ENCODE results near the gene IL22RA2.

Gene IL22RA2

DNA sequence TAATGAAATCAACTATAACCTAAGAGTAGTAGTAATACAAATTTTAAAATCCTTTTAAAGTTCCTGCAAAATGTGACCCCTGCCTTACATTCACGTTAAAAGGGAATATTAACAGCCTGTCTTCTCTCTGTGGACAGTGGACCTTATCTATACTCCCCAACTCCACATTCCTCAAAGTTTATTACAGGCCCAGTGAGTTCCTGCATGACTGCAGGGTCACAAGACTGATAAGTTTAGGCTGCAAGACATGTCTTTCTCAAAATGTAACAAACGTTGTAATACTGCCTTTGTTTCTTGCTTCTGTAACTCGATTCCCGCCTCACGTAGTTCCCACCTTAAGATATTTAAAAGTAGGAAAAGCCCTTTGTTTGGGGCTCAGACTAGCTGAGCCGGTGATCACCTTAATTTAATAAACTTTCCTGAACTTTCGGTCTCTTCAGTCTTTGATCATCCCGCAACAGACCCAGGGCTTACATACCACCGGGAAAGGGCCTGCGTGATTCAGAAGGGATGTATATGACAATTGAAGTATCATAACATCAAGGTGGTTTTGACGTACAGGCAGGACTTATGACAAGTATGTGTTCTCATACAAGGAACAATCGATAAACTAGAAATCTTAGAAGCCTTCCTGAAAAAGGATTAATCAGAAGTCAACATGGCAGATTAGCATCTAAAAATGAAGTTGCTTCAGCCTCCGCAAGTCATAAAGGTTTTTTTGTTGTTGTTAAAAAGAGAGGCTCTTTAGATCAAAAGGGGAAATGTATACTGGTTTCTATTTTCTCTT, 3.0 kb downstream of the IL22RA2 start:
- ChIA-PET CTCF (interaction anchor here (0.7 kb wide), 1 partner anchor 9 kb away, joined by 3 read pairs; no protein-coding TSS in a partner anchor), POLR2A (no interaction called here)
- no peaks in the 10 kb centered on the region for H3K9me3 ChIP-seq (ENCODE audit: control insufficient read depth, insufficient read depth, low read depth, low read length)
- no peak overlapping the region for H3K4me3 ChIP-seq (ENCODE audit: low read depth, low read length)
- no peak overlapping the region for H3K27ac ChIP-seq (ENCODE audit: extremely low read depth, low read depth, low read length)
- no peak for TF ChIP-seq ZNF24 (tag by site-specific recombination; IDR thresholded peaks at IDR 0.05)
- no peaks in the 10 kb centered on the region for H3K36me3 ChIP-seq (ENCODE audit: control insufficient read depth in 2 of 2, insufficient read depth in 1 of 2, low read length in 2 of 2)
- H3K4me1 ChIP-seq (ENCODE audit: control insufficient read depth, insufficient read depth, low read length) = no peaks in the 10 kb centered on the region

DNA sequence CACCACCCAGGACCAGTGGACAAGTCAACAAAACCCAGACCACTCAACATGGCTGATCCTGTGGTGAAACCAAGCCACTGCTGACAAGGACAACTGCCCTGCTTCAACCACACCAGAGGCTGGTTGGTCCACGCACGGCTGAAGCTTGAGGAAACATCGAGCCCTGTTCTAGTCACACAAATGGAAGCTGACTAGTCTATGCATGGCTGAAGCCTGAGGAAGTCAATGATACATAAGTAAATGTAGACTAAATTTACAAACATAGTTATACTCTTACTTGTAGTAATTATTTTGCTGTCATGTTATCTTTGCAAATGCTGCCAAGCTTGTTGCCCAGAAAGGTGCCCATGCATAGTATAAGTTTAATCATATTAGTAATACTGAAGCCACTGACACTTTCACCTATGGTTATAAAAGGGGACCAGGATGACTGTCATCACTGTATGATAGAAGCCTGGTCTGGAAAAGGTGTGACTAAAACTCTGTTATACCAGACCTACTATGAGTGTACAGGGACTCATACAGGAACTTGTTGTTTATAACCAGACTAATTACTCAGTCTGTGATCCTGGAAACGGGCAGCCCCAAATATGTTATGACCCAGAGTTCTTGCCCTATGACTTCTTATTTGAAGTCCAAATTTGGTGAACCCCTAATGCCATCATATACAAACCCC, 5.6 kb downstream of the IL22RA2 start:
- Histone ChIP-seq H3K9me3 (ENCODE audit: control insufficient read depth, insufficient read depth, low read depth, low read length) (no peaks in the 10 kb centered on the region), H3K4me3 (ENCODE audit: low read depth, low read length) (no peak overlapping the region), H3K36me3 (ENCODE audit: control insufficient read depth in 2 of 2, insufficient read depth in 1 of 2, low read length in 2 of 2) (no peaks in the 10 kb centered on the region), H3K27ac (ENCODE audit: extremely low read depth, low read depth, low read length) (no peak overlapping the region), H3K4me1 (ENCODE audit: control insufficient read depth, insufficient read depth, low read length) (no peaks in the 10 kb centered on the region)
- TF ChIP-seq, protein P1, sequence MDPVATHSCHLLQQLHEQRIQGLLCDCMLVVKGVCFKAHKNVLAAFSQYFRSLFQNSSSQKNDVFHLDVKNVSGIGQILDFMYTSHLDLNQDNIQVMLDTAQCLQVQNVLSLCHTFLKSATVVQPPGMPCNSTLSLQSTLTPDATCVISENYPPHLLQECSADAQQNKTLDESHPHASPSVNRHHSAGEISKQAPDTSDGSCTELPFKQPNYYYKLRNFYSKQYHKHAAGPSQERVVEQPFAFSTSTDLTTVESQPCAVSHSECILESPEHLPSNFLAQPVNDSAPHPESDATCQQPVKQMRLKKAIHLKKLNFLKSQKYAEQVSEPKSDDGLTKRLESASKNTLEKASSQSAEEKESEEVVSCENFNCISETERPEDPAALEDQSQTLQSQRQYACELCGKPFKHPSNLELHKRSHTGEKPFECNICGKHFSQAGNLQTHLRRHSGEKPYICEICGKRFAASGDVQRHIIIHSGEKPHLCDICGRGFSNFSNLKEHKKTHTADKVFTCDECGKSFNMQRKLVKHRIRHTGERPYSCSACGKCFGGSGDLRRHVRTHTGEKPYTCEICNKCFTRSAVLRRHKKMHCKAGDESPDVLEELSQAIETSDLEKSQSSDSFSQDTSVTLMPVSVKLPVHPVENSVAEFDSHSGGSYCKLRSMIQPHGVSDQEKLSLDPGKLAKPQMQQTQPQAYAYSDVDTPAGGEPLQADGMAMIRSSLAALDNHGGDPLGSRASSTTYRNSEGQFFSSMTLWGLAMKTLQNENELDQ (tag by site-specific recombination; IDR thresholded peaks at IDR 0.05; ENCODE audit: low read depth) = no peak
- TF ChIP-seq YY1 (tag by site-specific recombination; IDR thresholded peaks at IDR 0.05) (no peak), ZIC2 (tag by site-specific recombination; IDR thresholded peaks at IDR 0.05) (no peak), ZNF701 (tag by site-specific recombination; IDR thresholded peaks at IDR 0.05) (no peak), ZBTB21 (tag by site-specific recombination; IDR thresholded peaks at IDR 0.05) (no peak), SP2 (tag by site-specific recombination; IDR thresholded peaks at IDR 0.05) (no peak), ZNF843 (tag by site-specific recombination; IDR thresholded peaks at IDR 0.05) (no peak), ZNF37A (tag by site-specific recombination; IDR thresholded peaks at IDR 0.05) (no peak), ZNF837 (tag by site-specific recombination; IDR thresholded peaks at IDR 0.05) (no peak), ZNF2 (tag by site-specific recombination; IDR thresholded peaks at IDR 0.05) (no peak), ZNF157 (tag by site-specific recombination; IDR thresholded peaks at IDR 0.05) (no peak), ZNF561 (tag by site-specific recombination; IDR thresholded peaks at IDR 0.05; ENCODE audit: borderline replicate concordance) (no peak), ZNF48 (tag by site-specific recombination; IDR thresholded peaks at IDR 0.05) (no peak), ZNF585B (tag by site-specific recombination; IDR thresholded peaks at IDR 0.05) (no peak), SP7 (tag by site-specific recombination; IDR thresholded peaks at IDR 0.05) (no peak), ZNF335 (tag by site-specific recombination; conservative IDR thresholded peaks at IDR 0.05) (no peak)
- TF ChIP-seq, protein P2, sequence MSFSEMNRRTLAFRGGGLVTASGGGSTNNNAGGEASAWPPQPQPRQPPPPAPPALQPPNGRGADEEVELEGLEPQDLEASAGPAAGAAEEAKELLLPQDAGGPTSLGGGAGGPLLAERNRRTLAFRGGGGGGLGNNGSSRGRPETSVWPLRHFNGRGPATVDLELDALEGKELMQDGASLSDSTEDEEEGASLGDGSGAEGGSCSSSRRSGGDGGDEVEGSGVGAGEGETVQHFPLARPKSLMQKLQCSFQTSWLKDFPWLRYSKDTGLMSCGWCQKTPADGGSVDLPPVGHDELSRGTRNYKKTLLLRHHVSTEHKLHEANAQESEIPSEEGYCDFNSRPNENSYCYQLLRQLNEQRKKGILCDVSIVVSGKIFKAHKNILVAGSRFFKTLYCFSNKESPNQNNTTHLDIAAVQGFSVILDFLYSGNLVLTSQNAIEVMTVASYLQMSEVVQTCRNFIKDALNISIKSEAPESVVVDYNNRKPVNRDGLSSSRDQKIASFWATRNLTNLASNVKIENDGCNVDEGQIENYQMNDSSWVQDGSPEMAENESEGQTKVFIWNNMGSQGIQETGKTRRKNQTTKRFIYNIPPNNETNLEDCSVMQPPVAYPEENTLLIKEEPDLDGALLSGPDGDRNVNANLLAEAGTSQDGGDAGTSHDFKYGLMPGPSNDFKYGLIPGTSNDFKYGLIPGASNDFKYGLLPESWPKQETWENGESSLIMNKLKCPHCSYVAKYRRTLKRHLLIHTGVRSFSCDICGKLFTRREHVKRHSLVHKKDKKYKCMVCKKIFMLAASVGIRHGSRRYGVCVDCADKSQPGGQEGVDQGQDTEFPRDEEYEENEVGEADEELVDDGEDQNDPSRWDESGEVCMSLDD (tag by site-specific recombination; IDR thresholded peaks at IDR 0.05) = no peak
- TF ChIP-seq, protein P3, sequence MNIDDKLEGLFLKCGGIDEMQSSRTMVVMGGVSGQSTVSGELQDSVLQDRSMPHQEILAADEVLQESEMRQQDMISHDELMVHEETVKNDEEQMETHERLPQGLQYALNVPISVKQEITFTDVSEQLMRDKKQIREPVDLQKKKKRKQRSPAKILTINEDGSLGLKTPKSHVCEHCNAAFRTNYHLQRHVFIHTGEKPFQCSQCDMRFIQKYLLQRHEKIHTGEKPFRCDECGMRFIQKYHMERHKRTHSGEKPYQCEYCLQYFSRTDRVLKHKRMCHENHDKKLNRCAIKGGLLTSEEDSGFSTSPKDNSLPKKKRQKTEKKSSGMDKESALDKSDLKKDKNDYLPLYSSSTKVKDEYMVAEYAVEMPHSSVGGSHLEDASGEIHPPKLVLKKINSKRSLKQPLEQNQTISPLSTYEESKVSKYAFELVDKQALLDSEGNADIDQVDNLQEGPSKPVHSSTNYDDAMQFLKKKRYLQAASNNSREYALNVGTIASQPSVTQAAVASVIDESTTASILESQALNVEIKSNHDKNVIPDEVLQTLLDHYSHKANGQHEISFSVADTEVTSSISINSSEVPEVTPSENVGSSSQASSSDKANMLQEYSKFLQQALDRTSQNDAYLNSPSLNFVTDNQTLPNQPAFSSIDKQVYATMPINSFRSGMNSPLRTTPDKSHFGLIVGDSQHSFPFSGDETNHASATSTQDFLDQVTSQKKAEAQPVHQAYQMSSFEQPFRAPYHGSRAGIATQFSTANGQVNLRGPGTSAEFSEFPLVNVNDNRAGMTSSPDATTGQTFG (tag by site-specific recombination; IDR thresholded peaks at IDR 0.05; ENCODE audit: borderline replicate concordance) = no peak
- TF ChIP-seq, protein P4, sequence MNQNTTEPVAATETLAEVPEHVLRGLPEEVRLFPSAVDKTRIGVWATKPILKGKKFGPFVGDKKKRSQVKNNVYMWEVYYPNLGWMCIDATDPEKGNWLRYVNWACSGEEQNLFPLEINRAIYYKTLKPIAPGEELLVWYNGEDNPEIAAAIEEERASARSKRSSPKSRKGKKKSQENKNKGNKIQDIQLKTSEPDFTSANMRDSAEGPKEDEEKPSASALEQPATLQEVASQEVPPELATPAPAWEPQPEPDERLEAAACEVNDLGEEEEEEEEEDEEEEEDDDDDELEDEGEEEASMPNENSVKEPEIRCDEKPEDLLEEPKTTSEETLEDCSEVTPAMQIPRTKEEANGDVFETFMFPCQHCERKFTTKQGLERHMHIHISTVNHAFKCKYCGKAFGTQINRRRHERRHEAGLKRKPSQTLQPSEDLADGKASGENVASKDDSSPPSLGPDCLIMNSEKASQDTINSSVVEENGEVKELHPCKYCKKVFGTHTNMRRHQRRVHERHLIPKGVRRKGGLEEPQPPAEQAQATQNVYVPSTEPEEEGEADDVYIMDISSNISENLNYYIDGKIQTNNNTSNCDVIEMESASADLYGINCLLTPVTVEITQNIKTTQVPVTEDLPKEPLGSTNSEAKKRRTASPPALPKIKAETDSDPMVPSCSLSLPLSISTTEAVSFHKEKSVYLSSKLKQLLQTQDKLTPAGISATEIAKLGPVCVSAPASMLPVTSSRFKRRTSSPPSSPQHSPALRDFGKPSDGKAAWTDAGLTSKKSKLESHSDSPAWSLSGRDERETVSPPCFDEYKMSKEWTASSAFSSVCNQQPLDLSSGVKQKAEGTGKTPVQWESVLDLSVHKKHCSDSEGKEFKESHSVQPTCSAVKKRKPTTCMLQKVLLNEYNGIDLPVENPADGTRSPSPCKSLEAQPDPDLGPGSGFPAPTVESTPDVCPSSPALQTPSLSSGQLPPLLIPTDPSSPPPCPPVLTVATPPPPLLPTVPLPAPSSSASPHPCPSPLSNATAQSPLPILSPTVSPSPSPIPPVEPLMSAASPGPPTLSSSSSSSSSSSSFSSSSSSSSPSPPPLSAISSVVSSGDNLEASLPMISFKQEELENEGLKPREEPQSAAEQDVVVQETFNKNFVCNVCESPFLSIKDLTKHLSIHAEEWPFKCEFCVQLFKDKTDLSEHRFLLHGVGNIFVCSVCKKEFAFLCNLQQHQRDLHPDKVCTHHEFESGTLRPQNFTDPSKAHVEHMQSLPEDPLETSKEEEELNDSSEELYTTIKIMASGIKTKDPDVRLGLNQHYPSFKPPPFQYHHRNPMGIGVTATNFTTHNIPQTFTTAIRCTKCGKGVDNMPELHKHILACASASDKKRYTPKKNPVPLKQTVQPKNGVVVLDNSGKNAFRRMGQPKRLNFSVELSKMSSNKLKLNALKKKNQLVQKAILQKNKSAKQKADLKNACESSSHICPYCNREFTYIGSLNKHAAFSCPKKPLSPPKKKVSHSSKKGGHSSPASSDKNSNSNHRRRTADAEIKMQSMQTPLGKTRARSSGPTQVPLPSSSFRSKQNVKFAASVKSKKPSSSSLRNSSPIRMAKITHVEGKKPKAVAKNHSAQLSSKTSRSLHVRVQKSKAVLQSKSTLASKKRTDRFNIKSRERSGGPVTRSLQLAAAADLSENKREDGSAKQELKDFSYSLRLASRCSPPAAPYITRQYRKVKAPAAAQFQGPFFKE (tag by site-specific recombination; IDR thresholded peaks at IDR 0.05; ENCODE audit: borderline replicate concordance) = no peak
- ChIA-PET POLR2A (no interaction called here), CTCF (no interaction called here)
